ENCODE results near the gene KCNIP3.
A peak's percentile ranks its signal among the peaks of the same experiment; 100 is the strongest.

Gene KCNIP3

GRCh38 chr2:95345563-95346230 lies 48.5 kb downstream of the KCNIP3 start:
- Histone ChIP-seq H3K4me3 (replicated peaks; ENCODE audit: insufficient read depth, low read length) (peak overlapping the region; percentile 41), H3K27me3 (ENCODE audit: insufficient read depth, poor library complexity, severe bottlenecking) (peaks cover 30% of the 10 kb centered on the region), H3K27ac (replicated peaks) (no peak overlapping the region)
- peak; percentile 43 to 56 for DNase-seq (ENCODE audit: low read depth in 1 of 2, low spot score in 1 of 2)
- TF ChIP-seq REST (IDR thresholded peaks at IDR 0.05; ENCODE audit: insufficient replicate concordance, low read depth), result no peak
- TF ChIP-seq CTCF (IDR thresholded peaks at IDR 0.05; ENCODE audit: insufficient read depth, low read length), result peak; percentile 79

- no peak overlapping the region for H3K27ac ChIP-seq (replicated peaks)
- TF ChIP-seq POLR2AphosphoS5 (IDR thresholded peaks at IDR 0.05; ENCODE audit: low read depth) (no peak), SPI1 (IDR thresholded peaks at IDR 0.05; ENCODE audit: borderline replicate concordance, low read depth) (no peak), GABPA (IDR thresholded peaks at IDR 0.05; ENCODE audit: low read depth) (no peak), REST (IDR thresholded peaks at IDR 0.05; ENCODE audit: insufficient replicate concordance, low read depth) (no peak), CTCF (IDR thresholded peaks at IDR 0.05; ENCODE audit: insufficient read depth, low read length) (no peak)
- no peak for DNase-seq (ENCODE audit: low read depth in 1 of 2, low spot score in 1 of 2)
- H3K4me3 ChIP-seq (replicated peaks; ENCODE audit: insufficient read depth, low read length), result peak overlapping the region; percentile 41
- H3K27me3 ChIP-seq (ENCODE audit: insufficient read depth, poor library complexity, severe bottlenecking), result peaks cover 30% of the 10 kb centered on the region
Observed at GRCh38 chr2:95346231-95346737, 49.1 kb downstream of the KCNIP3 start.

- Histone ChIP-seq H3K4me3 (replicated peaks; ENCODE audit: insufficient read depth, low read length) (no peak overlapping the region), H3K27me3 (ENCODE audit: insufficient read depth, poor library complexity, severe bottlenecking) (peaks cover 30% of the 10 kb centered on the region), H3K27ac (replicated peaks) (no peak overlapping the region)
- DNase-seq (ENCODE audit: low read depth in 1 of 2, low spot score in 1 of 2), result no peak
- TF ChIP-seq SPI1 (IDR thresholded peaks at IDR 0.05; ENCODE audit: borderline replicate concordance, low read depth) (no peak), POLR2AphosphoS5 (IDR thresholded peaks at IDR 0.05; ENCODE audit: low read depth) (no peak), CTCF (IDR thresholded peaks at IDR 0.05; ENCODE audit: insufficient read depth, low read length) (no peak), GABPA (IDR thresholded peaks at IDR 0.05; ENCODE audit: low read depth) (no peak), REST (IDR thresholded peaks at IDR 0.05; ENCODE audit: insufficient replicate concordance, low read depth) (no peak)
Observed at GRCh38 chr2:95346738-95347671, 49.9 kb downstream of the KCNIP3 start.
